ENCODE results near the gene PIP4K2A.

GRCh38 chr10:22603581-22603980 is 110.8 kb downstream of the PIP4K2A start:
- TF ChIP-seq CTCF (conservative IDR thresholded peaks at IDR 0.05) (no peak), EZH2 (IDR thresholded peaks at IDR 0.05; ENCODE audit: low read depth) (no peak)
